GM21390 (cell line): ENCODE results near the gene LRP8.
"Not testable (repeated sequence)": the region's sequence is repeated elsewhere in the genome, so short reads cannot be mapped to it uniquely, and the experiment has no call there.

Experiments
- ATAC-seq: cut with Tn5 transposase; IDR thresholded peaks from one replicate; pipeline ENCODE4 v1.9.1; 2021; ENCODE audit not compliant: unreplicated experiment

The LRP8 gene

DNA sequence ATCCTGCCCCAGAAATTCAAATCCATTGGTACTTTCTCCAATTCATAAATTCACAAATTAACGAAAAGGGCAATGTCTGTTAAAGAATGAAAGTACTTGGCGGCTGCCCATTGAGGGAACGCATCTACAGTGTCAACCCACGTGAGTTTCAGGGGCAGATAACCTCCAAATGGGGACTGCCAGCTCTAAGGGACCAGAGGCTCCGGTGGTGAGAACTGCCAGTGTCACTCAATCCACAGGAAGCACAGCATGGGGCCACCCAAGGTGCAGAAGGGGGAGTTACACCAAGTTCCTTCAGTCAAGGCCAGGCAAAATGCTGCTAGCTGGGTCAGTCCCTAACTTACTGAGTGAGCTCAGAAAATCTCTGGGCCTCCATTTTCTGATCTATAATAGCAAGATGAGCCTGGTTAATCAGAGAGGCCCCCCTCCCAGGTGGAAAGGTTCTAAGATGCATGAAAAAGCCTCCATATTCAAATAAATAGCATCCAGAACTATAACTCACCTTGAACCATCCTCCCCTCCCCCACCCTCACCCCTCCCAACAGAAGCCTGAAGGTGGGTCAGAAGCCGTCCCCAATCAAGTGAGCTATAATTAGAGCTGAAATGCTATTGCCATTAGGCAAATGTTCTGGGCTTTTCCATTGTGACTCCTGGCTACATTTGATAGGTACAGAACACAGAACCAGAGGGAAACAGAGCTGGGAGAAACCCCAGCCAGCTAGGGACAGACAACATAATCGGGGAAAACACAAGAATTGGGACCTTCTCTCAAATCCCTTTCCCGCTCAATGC, 41.7 kb downstream of the LRP8 start:
- ATAC-seq, result no peak

- ATAC-seq, result no peak
Measured at GRCh38 chr1:53285546-53285945, 42.3 kb downstream of the LRP8 start.

DNA sequence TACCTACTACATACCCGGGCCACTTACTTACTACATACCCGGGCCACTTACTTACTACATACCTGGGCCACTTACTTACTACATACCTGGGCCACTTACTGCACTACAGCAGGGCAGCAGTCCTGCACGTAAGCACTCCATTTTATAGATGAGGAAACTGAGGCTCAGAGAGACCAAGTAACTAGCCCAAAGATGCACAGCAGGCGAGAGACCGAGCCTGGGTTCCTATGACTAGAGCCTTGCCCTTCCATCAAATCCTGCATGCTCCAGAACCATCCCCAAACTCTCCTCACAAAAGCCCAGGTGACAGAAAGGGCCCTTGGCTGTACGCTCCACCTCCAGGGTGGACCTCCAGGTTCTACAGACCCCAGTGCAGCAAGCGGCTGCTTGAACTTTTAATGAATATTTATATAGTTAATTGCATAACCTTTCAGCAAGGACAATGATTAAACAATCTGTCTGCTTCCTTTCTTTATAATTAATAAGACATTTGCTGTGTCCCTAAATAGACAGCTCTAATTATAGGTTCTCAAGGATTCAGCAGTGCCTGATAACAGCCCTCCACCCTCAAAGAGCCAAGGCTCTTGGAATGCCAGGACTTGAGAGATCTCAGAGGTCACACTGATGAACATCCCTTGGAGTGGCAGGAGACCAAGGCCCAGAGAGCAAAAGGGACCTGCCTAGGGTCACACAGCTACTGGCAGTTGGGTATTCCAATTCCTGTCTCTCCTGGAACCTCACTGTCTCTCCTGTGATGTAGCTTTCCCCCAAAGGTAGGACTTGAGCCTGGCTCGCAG, 43.4 kb downstream of the LRP8 start:
- no peak for ATAC-seq

DNA sequence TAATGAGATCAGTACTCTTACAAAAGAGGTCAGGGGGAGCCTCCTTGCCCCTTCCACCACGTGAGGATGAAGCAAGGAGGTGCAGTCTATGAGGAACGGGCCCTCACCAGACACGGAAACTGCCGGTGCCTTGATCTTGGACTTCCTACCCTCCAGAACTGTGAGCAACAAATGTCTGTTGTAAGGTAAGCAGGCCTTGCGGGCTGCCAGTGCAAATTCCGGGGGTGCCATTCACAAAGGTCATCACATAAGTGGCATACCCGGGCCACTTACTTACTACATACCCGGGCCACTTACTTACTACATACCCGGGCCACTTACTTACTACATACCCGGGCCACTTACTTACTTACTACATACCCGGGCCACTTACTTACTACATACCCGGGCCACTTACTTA, 44.7 kb downstream of the LRP8 start:
- ATAC-seq, result not testable (repeated sequence)

- no peak for ATAC-seq
Measured at GRCh38 chr1:53281133-53281532, 46.7 kb downstream of the LRP8 start.

DNA sequence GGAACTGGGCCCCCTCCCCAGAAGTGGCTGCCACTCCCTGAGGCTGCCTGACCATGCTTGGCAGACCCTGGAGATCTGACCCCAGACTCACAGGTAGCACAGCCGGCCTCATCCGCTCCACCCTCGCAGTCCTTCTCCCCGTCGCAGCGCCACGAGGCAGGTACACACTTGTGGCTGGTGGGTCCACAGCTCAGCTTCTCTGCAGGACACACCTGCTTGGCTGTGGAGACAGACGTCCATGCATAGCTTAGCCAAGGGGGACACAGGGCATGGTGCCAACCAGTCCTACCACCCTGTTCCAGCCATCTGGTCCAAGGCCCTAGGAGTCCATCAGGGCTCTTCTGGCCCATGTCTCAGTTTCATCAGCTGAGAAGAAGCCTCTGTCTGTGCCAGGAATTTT, 47.4 kb downstream of the LRP8 start:
- ATAC-seq, result no peak

GRCh38 chr1:53279296-53280200, 48.3 kb downstream of the LRP8 start:
- ATAC-seq, result no peak

DNA sequence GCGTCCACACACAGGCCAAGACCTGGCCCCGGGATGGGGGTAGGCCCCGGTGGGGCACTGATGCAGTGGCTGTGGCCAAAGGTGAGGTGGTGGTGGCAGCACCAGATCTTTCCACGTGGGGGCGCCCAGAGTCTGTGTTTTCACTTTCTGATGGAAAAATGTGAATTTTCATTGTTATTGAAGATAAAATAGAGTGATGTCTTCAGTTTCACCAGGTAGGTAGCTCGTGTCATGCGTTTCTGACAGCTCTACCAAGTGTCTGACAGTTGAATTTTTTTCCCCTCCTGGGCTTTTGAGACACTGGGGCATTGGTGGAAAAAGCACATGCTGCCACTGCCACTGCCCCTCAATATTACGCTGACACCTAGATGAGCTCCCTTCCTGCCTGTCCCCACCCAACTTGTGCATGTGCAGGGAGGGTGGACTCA, 49.6 kb downstream of the LRP8 start:
- ATAC-seq, result no peak

DNA sequence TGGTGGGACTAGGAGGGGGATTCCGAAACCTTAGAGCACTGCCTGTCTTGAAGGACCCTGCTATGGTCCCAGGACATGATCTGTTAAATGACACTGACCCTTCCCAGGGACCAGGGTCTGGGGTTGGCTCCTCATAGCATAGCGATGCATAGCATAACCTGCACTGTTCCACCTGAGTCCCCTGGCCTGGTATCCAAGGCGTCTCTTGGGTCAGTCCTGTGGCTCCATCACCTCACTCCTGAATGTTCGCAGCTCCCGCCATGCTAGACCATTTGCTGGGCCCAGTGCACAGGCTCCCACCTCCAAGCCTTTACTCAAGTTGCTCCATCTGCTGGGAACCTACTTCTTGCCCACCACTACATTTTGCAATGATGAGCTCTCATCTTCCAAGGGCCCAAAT, 50.5 kb downstream of the LRP8 start:
- no peak for ATAC-seq

- ATAC-seq, result no peak
Measured at GRCh38 chr1:53276902-53277281, 51.0 kb downstream of the LRP8 start.

DNA sequence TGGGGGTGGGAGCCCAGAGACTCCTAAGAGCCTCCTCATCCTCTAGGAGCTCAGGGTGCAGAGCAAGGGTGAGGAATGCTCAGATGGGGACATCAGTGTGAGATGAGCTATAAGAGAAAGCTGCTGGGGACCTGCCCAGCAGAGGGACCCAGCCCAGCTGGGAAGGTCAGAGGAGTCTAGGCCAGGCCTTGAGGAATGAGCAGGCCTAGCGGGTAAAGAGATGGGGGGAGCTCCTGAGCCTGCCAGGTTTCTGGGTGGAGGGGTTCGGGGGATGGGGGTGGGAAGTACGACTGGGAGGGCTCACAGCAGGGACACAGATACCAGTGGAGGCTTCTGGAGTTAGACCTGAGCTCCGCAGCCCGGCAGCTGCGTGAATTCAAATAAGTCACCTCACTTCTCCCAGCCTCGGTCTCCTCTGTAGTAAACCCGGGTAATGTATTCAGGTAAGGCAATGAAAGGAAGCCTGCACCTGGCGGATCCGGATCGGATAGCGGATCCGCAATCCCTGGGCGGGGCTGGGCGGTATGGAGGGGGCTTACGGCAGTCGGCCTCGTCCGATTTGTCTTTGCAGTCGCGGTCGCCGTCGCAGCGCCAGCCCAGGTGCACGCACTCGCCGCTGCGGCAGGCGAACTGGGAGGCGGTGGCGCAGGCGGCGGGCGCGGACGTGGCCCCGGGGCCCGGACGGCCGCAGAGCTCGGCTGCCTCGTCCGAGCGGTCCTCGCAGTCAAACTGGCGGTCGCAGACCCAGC, 51.5 kb downstream of the LRP8 start:
- ATAC-seq, result no peak

DNA sequence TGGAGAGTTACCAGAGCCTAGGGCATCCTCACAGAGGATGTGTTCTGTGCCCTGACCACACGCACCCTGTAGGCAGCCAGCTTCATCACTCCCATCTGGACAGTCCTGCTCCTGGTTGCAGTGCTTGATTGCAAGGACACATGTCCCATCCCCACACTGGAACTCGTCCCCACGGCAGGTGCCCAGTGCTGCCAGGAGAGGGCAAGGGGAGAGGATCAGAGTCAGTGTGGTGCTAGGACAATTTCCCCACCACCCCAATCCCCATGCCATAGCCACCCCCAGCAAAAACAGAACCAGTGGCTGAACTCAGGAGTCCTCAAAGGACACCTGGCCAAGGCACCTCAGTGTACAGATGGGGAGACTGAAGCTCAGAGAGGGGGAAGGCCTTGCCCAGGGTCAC, 52.3 kb downstream of the LRP8 start:
- no peak for ATAC-seq

DNA sequence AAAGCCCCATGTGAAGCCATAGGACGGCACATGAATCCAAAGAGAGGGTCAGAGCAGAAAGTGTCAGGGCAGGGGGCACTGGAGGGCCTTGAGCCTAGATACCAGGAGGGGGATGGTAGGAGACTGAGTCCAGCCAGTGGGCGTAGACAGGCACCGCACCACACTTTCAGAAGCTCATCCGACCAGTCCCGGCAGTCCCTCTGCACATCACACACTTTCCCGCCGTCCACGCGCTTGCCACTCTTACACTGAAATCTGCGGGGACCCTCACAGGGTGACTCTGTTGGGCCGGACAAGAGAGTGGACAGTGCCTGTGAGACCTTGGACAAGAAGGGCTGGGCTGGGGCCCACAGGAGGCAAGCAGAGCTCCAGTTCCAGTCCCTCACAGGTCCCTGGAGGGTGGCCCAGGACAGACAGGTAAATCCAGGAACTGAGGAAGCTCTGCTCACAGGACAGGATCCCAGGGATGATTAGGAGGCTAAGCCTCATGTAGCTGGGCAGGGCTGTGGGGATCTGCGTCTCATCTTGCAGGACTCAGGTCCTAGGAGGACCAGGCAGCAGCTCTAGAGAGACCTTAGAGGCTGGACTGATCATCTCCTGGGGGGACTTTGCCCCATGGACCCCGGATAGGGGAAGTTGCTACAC, 53.2 kb downstream of the LRP8 start:
- ATAC-seq, result no peak

- ATAC-seq, result no peak
Measured at GRCh38 chr1:53274026-53274425, 53.8 kb downstream of the LRP8 start.

DNA sequence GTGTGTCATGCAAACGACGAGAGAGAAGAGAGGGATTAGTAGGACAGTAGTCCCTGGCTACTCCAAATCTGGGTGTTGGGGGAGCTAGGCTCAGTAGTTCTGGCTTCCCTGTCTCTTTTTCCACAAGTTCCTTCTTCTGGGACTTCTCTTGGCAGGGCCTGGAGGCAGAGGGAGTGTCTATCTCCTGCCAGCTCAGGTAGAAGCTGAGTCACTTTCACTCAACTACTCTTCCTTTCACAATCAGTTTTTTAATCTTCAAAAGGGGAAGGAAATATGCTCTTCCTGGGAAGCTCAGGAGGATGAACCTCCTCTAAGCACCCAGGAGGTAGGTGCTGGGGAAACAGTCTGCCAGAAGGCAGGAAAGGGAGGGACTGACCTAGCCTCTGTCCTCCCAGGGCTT, 54.3 kb downstream of the LRP8 start:
- ATAC-seq, result no peak

- ATAC-seq, result no peak
Measured at GRCh38 chr1:53272349-53272748, 55.5 kb downstream of the LRP8 start.

DNA sequence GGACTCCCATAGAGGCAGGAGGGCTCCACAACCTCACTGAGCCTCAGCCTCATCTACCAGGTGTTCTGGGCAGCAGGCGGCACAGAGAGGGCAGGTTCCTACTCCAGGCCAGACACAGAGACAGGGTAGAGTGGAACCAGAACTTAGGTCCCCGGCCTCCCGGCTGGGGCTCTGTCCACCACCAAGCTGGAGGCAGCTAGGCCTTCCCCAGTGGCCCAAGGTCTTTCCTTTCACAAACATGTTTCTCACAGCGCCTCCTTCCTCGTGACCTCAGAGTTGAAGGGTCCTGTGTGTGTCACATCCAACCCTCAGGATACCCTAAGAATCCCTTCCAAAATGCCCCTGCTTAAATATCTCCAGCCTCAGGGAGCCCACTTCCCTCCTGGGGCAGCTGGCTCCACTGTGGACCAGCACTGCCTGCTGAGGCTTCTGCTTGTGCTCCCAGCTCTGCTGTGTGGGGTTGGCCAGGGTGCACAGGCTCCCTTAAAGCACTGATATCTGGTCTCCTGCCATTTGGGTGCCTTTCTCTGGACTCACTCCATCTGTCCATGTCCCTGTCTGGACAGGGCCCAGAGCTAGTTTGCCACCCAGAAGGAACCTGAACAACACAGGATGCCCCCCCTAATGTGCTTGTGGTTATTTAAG, 56.3 kb downstream of the LRP8 start:
- no peak for ATAC-seq

- no peak for ATAC-seq
Measured at GRCh38 chr1:53270873-53271272, 57.0 kb downstream of the LRP8 start.

DNA sequence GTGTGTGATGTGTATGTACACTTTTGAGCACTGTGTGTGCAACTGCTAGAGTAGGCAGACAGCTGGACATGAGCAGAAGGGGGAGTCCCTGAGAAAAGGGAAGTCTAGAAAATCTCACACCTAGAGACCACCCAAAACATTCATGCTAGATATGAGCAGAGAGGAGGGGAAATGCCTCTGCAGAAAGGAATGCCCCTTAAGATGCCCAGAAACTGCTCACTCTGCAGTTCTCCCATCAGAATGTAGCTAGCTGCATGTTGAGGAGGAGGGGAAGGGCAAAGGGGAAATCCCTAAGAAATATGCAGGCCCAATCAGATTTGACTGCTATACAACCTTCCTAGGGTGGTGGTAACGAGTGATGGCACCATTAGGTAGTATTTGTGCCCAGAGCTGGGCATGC, 57.8 kb downstream of the LRP8 start:
- no peak for ATAC-seq

GRCh38 chr1:53267761-53268160, 60.1 kb downstream of the LRP8 start:
- ATAC-seq, result no peak
